H1 (cell line): ENCODE data around the gene ABCF2. TPM values are rescaled to one million over a fixed set of nuclear protein-coding genes. Genes with fewer than 3 reads are reported as not detected.

Source experiments
- CTCF ChIA-PET: fragments of 300-600 bp; sonication (Branson Sonifier 250); formaldehyde crosslinking; loops from one replicate; lab custom pipeline; 2021; ENCODE audit not compliant: partially characterized antibody; lab: Charles Lee
- POLR2A ChIA-PET: fragments of 300-600 bp; sonication (Branson Sonifier 250); formaldehyde crosslinking; loops from one replicate; lab custom pipeline; 2021; ENCODE audit warnings: inconsistent platforms; ENCODE audit not compliant: partially characterized antibody; lab: Charles Lee
- DNase-seq, 2 experiments: peaks; one replicate each; pipeline versions ENCODE4 v3.0.0 to v3.0.0-alpha.2; 2010 to 2022; ENCODE audit warnings: low spot score in 2 of 2, low read depth in 1 of 2, mixed read lengths in 1 of 2
- FAIRE-seq: peaks from 2 replicates; lab custom pipeline; 2011; peaks lifted over from hg19 to GRCh38; lab: Jason Lieb, UNC
- H2AFZ ChIP-seq: 2 replicates; pipeline ENCODE4 v1.8.1; 2012; ENCODE audit warnings: low read length, inconsistent platforms
- H2AK5ac ChIP-seq: 2 replicates; pipeline ENCODE4 v1.6.1; 2013; ENCODE audit warnings: low read depth, low read length
- H2BK120ac ChIP-seq: replicated peaks from 2 replicates; pipeline ENCODE3; 2013; ENCODE audit warnings: low read depth, low read length, inconsistent platforms
- H2BK12ac ChIP-seq: 2 replicates; pipeline ENCODE4 v1.6.1; 2013; ENCODE audit warnings: low read depth, low read length
- H2BK15ac ChIP-seq: 2 replicates; pipeline ENCODE4 v1.6.1; 2013; ENCODE audit warnings: low read length
- H2BK20ac ChIP-seq: 2 replicates; pipeline ENCODE4 v1.6.1; 2013; ENCODE audit warnings: low read length
- H2BK5ac ChIP-seq: 2 replicates; pipeline ENCODE4 v1.6.1; 2013; ENCODE audit warnings: low read depth, low read length
- H3K14ac ChIP-seq: 2 replicates; pipeline ENCODE4 v1.6.1; 2013; ENCODE audit warnings: inconsistent platforms; ENCODE audit not compliant: insufficient read length
- H3K18ac ChIP-seq: 2 replicates; pipeline ENCODE4 v1.6.1; 2013; ENCODE audit warnings: low read length; ENCODE audit errors: extremely low read depth
- H3K23ac ChIP-seq: 2 replicates; pipeline ENCODE4 v1.6.1; 2013; ENCODE audit warnings: inconsistent platforms; ENCODE audit not compliant: insufficient read length
- H3K23me2 ChIP-seq: 2 replicates; pipeline ENCODE4 v1.6.1; 2013; ENCODE audit warnings: low read depth, low read length
- H3K27ac ChIP-seq: 2 replicates; pipeline ENCODE4 v1.6.1; 2011; ENCODE audit warnings: low read depth, low read length, inconsistent platforms
- H3K27me3 ChIP-seq, 4 experiments: replicated peaks in 1 of 4; 1 replicate in 1 of 4; 2 replicates in 3 of 4; pipeline versions ENCODE4 v1.6.1 to v1.8.1; 2011 to 2013; ENCODE audit warnings: low read length in 3 of 4, mild to moderate bottlenecking in 3 of 4, inconsistent platforms in 2 of 4, mixed read lengths in 2 of 4, moderate library complexity in 1 of 4; ENCODE audit not compliant: control insufficient read depth in 3 of 4, insufficient read depth in 3 of 4; ENCODE audit errors: extremely low read depth in 1 of 4
- H3K36me3 ChIP-seq, 4 experiments: 2 replicates each; pipeline versions ENCODE4 v1.6.1 to v1.8.1; 2011 to 2013; ENCODE audit warnings: mild to moderate bottlenecking in 4 of 4, low read length in 3 of 4, moderate library complexity in 2 of 4, control low read depth in 1 of 4, inconsistent platforms in 1 of 4; ENCODE audit not compliant: insufficient read depth in 4 of 4, control insufficient read depth in 2 of 4
- H3K4ac ChIP-seq: replicated peaks from 2 replicates; pipeline ENCODE3; 2013; ENCODE audit warnings: low read length, low read depth, mixed read lengths, inconsistent platforms; ENCODE audit not compliant: insufficient read length
- H3K4me1 ChIP-seq, 4 experiments: replicated peaks in 1 of 4; 1 replicate in 1 of 4; 2 replicates in 3 of 4; pipeline versions ENCODE4 v1.6.1 to v1.8.1; 2011 to 2013; ENCODE audit warnings: low read length in 3 of 4, inconsistent platforms in 2 of 4, mixed read lengths in 1 of 4; ENCODE audit not compliant: insufficient read depth in 4 of 4, control insufficient read depth in 3 of 4
- H3K4me2 ChIP-seq, 2 experiments: 2 replicates each; pipeline versions ENCODE4 v1.6.1 to v1.8.1; 2011 to 2013; ENCODE audit warnings: low read depth in 2 of 2, low read length in 2 of 2, control low read depth in 1 of 2, inconsistent platforms in 1 of 2, mild to moderate bottlenecking in 1 of 2; ENCODE audit not compliant: insufficient read depth in 1 of 2
- H3K4me3 ChIP-seq, 4 experiments: fragments of 200-600, 300-600 bp in 1 of 4; sonication (generic), shearing (Covaris generic), sonication (Bioruptor Twin) in 1 of 4; 2 replicates each; pipeline versions ENCODE4 v1.5.1 to v1.8.1; 2011 to 2016; ENCODE audit warnings: low read length in 4 of 4, low read depth in 3 of 4, control low read depth in 2 of 4, inconsistent platforms in 2 of 4, mild to moderate bottlenecking in 2 of 4, mixed read lengths in 1 of 4, moderate library complexity in 1 of 4; ENCODE audit not compliant: insufficient read depth in 2 of 4; ENCODE audit errors: extremely low read depth in 1 of 4
- H3K56ac ChIP-seq: replicated peaks from 2 replicates; pipeline ENCODE3; 2013; ENCODE audit warnings: low read depth, mild to moderate bottlenecking, mixed read lengths, low read length, inconsistent platforms; ENCODE audit not compliant: insufficient read length
- H3K79me1 ChIP-seq: 2 replicates; pipeline ENCODE4 v1.6.1; 2013; ENCODE audit warnings: low read depth, low read length, control low read depth
- H3K79me2 ChIP-seq, 2 experiments: 2 replicates each; pipeline versions ENCODE4 v1.6.1 to v1.8.1; 2012 to 2013; ENCODE audit warnings: low read length in 2 of 2, mild to moderate bottlenecking in 2 of 2, inconsistent platforms in 1 of 2; ENCODE audit not compliant: insufficient read depth in 2 of 2, control insufficient read depth in 1 of 2
- H3K9ac ChIP-seq, 4 experiments: replicated peaks in 1 of 4; 1 replicate in 1 of 4; 2 replicates in 3 of 4; pipeline versions ENCODE4 v1.6.1 to v1.8.1; 2011 to 2013; ENCODE audit warnings: low read depth in 3 of 4, low read length in 3 of 4, control low read depth in 2 of 4, mild to moderate bottlenecking in 2 of 4, moderate library complexity in 2 of 4, inconsistent platforms in 1 of 4; ENCODE audit errors: extremely low read depth in 1 of 4
- H3K9me3 ChIP-seq, 2 experiments: 2 replicates each; pipeline versions ENCODE4 v1.6.1 to v1.8.1; 2012 to 2013; ENCODE audit warnings: mild to moderate bottlenecking in 2 of 2, moderate library complexity in 2 of 2, control low read depth in 1 of 2, inconsistent platforms in 1 of 2, low read depth in 1 of 2, low read length in 1 of 2, mixed read lengths in 1 of 2; ENCODE audit not compliant: insufficient read depth in 2 of 2
- H4K20me1 ChIP-seq, 2 experiments: replicated peaks in 1 of 2; 2 replicates each; pipeline versions ENCODE3 to v1.8.1; 2011 to 2013; ENCODE audit warnings: inconsistent platforms in 2 of 2, low read length in 2 of 2, mild to moderate bottlenecking in 1 of 2; ENCODE audit not compliant: insufficient read depth in 2 of 2, control insufficient read depth in 1 of 2
- H4K5ac ChIP-seq: 2 replicates; pipeline ENCODE4 v1.6.1; 2013; ENCODE audit warnings: low read length, low read depth, mixed read lengths, inconsistent platforms; ENCODE audit not compliant: insufficient read length
- H4K8ac ChIP-seq: 2 replicates; pipeline ENCODE4 v1.8.0; 2013; ENCODE audit warnings: mild to moderate bottlenecking, moderate library complexity, low read length, inconsistent platforms; ENCODE audit not compliant: insufficient read depth; ENCODE audit errors: extremely low read depth
- H4K91ac ChIP-seq: replicated peaks from 2 replicates; pipeline ENCODE3; 2013; ENCODE audit warnings: low read length, mixed read lengths, inconsistent platforms; ENCODE audit not compliant: insufficient read length
- ASH2L ChIP-seq: fragments of 200-600, 300-600 bp; sonication (generic); IDR thresholded peaks from one replicate; pipeline ENCODE4 v1.7.1; 2017; ENCODE audit warnings: low read length
- BCL11A ChIP-seq, 2 experiments: IDR thresholded peaks; one replicate each; pipeline ENCODE4 v1.6.1; 2011; ENCODE audit warnings: low read depth in 2 of 2, low read length in 2 of 2, mild to moderate bottlenecking in 2 of 2
- CREB1 ChIP-seq: IDR thresholded peaks from 2 replicates; pipeline ENCODE4 v1.6.1; 2012; ENCODE audit warnings: inconsistent platforms
- FOSL1 ChIP-seq: IDR thresholded peaks from 2 replicates; pipeline ENCODE4 v1.6.1; 2011; ENCODE audit warnings: mild to moderate bottlenecking, low read depth, low read length, moderate library complexity; ENCODE audit not compliant: insufficient read depth
- MAFK ChIP-seq: IDR thresholded peaks from 2 replicates; pipeline ENCODE4 v1.6.1; 2012; ENCODE audit warnings: low read depth, mild to moderate bottlenecking, improper control_type of control experiment, low read length
- PHF8 ChIP-seq: fragments of 200-600 bp; sonication (generic); conservative IDR thresholded peaks from 2 replicates; pipeline ENCODE4 v1.7.1; 2012; ENCODE audit warnings: low read depth, mild to moderate bottlenecking, inconsistent platforms, low read length, moderate library complexity
- SRF ChIP-seq: IDR thresholded peaks from 2 replicates; pipeline ENCODE4 v1.6.1; 2011; ENCODE audit warnings: mild to moderate bottlenecking, low read depth, low read length, moderate library complexity
- SUZ12 ChIP-seq: fragments of 200-600 bp; sonication (generic); IDR thresholded peaks from 2 replicates; pipeline ENCODE4 v1.6.1; 2012; ENCODE audit warnings: mild to moderate bottlenecking, inconsistent platforms, low read length, moderate library complexity, mixed read lengths
- TAF1 ChIP-seq: IDR thresholded peaks from 2 replicates; pipeline ENCODE4 v1.6.1; 2011; ENCODE audit warnings: mild to moderate bottlenecking, low read depth, low read length
- YY1 ChIP-seq: IDR thresholded peaks from 2 replicates; pipeline ENCODE4 v1.6.1; 2011; ENCODE audit warnings: low read depth, mild to moderate bottlenecking, low read length
- whole genome bisulfite sequencing, 2 experiments: shearing (Covaris generic) in 1 of 2; methylation state at CpG; one replicate each; pipeline versions ENCODE4 v1.1.6 to v1.1.7; 2013 to 2015; ENCODE audit warnings: low lambda C conversion rate in 2 of 2, mixed read lengths in 2 of 2, inconsistent platforms in 1 of 2, low coverage in 1 of 2, missing lambda C conversion rate in 1 of 2; ENCODE audit not compliant: insufficient replicate concordance in 2 of 2, insufficient coverage in 1 of 2, insufficient read length in 1 of 2; ENCODE audit errors: extremely low coverage in 1 of 2, missing lambda C conversion rate in 1 of 2; 5-methylcytosine and 5-hydroxymethylcytosine counted together
- polyA plus RNA-seq, 7 experiments: library from polyadenylated mRNA; depleted of rRNA in 3 of 7; stranded (reverse) in 5 of 7; unstranded in 2 of 7; fragments of >200 nt in 5 of 7; fragments of 200-250 nt in 2 of 7; gene quantifications; 1 replicate in 5 of 7; 2 replicates in 1 of 7; 4 replicates in 1 of 7; pipeline versions ENCODE4 v1.2.1 to v1.2.3, GENCODE V29; 2011 to 2013; ENCODE audit warnings: missing spikeins in 2 of 7, mixed read lengths in 2 of 7
- total RNA-seq: library from RNA; stranded (reverse); fragmentation: NEBNext Ultra II Directional; extraction: Animal tissue kit (Norgen Biotek cat#: 25700); gene quantifications from 2 replicates; pipeline ENCODE4 v1.2.1, GENCODE V29; 2021
- TF ChIP-seq, protein P1 (sequence below), 3 experiments: IDR thresholded peaks; 1 replicate in 2 of 3; 2 replicates in 1 of 3; pipeline versions ENCODE4 v1.5.1 to v1.6.1; 2011; ENCODE audit warnings: low read length in 3 of 3, mild to moderate bottlenecking in 3 of 3, inconsistent platforms in 2 of 3, low read depth in 1 of 3, moderate library complexity in 1 of 3; ENCODE audit not compliant: insufficient read depth in 1 of 3; ENCODE audit errors: control extremely low read depth in 1 of 3

The ABCF2 gene
- total and polyA plus RNA-seq, 2 of the 8 experiments (the other 6 are each of a cell fraction or from before 2014, with no cell fraction given): 28.0 to 55.0 TPM

DNA sequence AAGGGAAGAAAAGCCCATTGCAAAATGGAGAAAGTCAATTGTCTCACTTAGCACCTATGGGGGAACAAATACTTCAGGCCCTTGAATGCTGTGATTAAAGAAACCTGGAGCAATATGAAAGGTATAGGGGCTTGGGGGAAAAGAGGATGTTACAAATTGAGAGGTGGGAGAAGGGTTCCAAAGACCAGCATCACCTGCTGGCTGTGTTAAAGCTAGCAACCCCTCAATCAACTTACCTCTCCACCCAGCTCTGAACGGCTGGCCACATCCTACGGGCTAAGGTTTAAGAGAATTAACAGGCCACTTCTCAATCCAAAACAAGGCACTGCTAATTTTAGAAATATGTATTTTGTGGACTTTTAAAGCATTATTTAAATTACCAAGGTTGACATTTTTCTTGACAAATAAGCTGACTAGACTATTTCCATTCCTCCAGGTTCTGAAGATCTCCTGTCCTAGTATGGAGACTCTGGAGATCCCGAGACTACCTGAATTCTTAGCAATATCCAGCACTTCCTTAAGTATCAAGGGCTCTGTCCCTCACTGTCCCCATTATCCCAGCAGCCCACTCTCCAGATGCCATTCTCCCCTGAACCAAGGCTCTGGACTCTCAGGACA is 15.7 kb downstream of the ABCF2 start:
- Histone ChIP-seq H4K5ac (no peak overlapping the region), H3K4ac (no peak overlapping the region), H2BK15ac (no peak overlapping the region), H3K9me3 (no peaks in the 10 kb centered on the region), H2BK5ac (no peak overlapping the region), H4K91ac (no peak overlapping the region), H3K23me2 (no peaks in the 10 kb centered on the region), H3K14ac (no peak overlapping the region), H3K79me1 (no peaks in the 10 kb centered on the region), H2BK12ac (no peak overlapping the region), H3K56ac (no peak overlapping the region), H3K79me2 (no peaks in the 10 kb centered on the region), H3K9ac (no peak overlapping the region), H3K4me3 (no peak overlapping the region), H2AK5ac (no peak overlapping the region), H2AFZ (no peak overlapping the region), H4K8ac (no peak overlapping the region), H3K23ac (no peak overlapping the region), H2BK120ac (no peak overlapping the region), H3K4me2 (no peak overlapping the region; a peak in 1 of 4 replicates), H3K18ac (no peak overlapping the region), H3K27ac (no peak overlapping the region), H3K27me3 (no peaks in the 10 kb centered on the region), H3K36me3 (peaks cover 24 to 37% (median 29%) of the 10 kb centered on the region in 4 experiments), H4K20me1 (peaks cover 5 to 6% of the 10 kb centered on the region in 2 experiments), H3K4me1 (peaks cover 0 to 6% (median 3%) of the 10 kb centered on the region in 4 experiments; a peak in 4 of 7 replicates), H2BK20ac (no peak overlapping the region)
- DNase-seq (no peak), FAIRE-seq (no peak)
- WGBS, 2 experiments: 90% methylated on average over 3 of the region's 3 CpGs; no CpG with 5 or more reads in 1 of the 2 experiments
- ChIA-PET POLR2A (interaction anchor here (0.9 to 5.7 kb wide), 10 partner anchors 9 to 49 kb away, joined by 3 to 36 read pairs (median 4); partner anchors contain the start of gene ABCF2), CTCF (interaction anchor here (0.7 to 4.0 kb wide), 12 partner anchors 9 to 110 kb away, joined by 3 to 25 read pairs (median 4); no protein-coding TSS in a partner anchor)
- TF ChIP-seq SRF (no peak), SUZ12 (no peak), PHF8 (no peak), TAF1 (no peak), BCL11A (IDR thresholded peaks at IDR 0.05; ENCODE audit: low read depth in 2 of 2, low read length in 2 of 2) (no peak), YY1 (no peak), CREB1 (no peak), ASH2L (no peak), FOSL1 (no peak), MAFK (peak; percentile 60; the same call in 1 of the 2 replicates)
- TF ChIP-seq, protein P1, sequence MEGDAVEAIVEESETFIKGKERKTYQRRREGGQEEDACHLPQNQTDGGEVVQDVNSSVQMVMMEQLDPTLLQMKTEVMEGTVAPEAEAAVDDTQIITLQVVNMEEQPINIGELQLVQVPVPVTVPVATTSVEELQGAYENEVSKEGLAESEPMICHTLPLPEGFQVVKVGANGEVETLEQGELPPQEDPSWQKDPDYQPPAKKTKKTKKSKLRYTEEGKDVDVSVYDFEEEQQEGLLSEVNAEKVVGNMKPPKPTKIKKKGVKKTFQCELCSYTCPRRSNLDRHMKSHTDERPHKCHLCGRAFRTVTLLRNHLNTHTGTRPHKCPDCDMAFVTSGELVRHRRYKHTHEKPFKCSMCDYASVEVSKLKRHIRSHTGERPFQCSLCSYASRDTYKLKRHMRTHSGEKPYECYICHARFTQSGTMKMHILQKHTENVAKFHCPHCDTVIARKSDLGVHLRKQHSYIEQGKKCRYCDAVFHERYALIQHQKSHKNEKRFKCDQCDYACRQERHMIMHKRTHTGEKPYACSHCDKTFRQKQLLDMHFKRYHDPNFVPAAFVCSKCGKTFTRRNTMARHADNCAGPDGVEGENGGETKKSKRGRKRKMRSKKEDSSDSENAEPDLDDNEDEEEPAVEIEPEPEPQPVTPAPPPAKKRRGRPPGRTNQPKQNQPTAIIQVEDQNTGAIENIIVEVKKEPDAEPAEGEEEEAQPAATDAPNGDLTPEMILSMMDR (IDR thresholded peaks at IDR 0.05; ENCODE audit: control extremely low read depth in 1 of 3, insufficient read depth in 1 of 3, low read depth in 1 of 3, low read length in 3 of 3): peak; percentile 5 to 40 (median 19); a peak in 3 of 4 replicates
